DND-41 (cell line): ENCODE results near the gene OTOS.

Experiments used
- ATAC-seq: fragments of 200-7000 bp; cut with Tn5 transposase; 3 replicates; pipeline ENCODE4 v1.9.1; 2021; ENCODE audit warnings: low read depth; ENCODE audit not compliant: insufficient read depth
- DNase-seq: peaks from one replicate; pipeline ENCODE4 v3.0.0-alpha.2; 2020
- H2AFZ ChIP-seq: 2 replicates; pipeline ENCODE4 v1.6.0; 2012; ENCODE audit warnings: low read depth, low read length
- H3K27ac ChIP-seq: 2 replicates; pipeline ENCODE4 v1.5.1; 2012; ENCODE audit warnings: low read length, inconsistent platforms
- H3K27me3 ChIP-seq: fragments of 200-600 bp; sonication (generic); 2 replicates; pipeline ENCODE4 v1.6.0; 2012; ENCODE audit warnings: low read length, mild to moderate bottlenecking, inconsistent platforms; ENCODE audit not compliant: insufficient read depth, poor library complexity
- H3K36me3 ChIP-seq: 2 replicates; pipeline ENCODE4 v1.5.1; 2012; ENCODE audit warnings: low read length, inconsistent platforms; ENCODE audit not compliant: insufficient read depth
- H3K4me1 ChIP-seq: 2 replicates; pipeline ENCODE4 v1.5.1; 2012; ENCODE audit warnings: mild to moderate bottlenecking, low read length; ENCODE audit not compliant: insufficient read depth
- H3K4me2 ChIP-seq: 2 replicates; pipeline ENCODE4 v1.6.0; 2012; ENCODE audit warnings: mild to moderate bottlenecking, moderate library complexity, low read length, inconsistent platforms; ENCODE audit not compliant: insufficient read depth
- H3K4me3 ChIP-seq, 2 experiments: fragments of 200-600 bp in 1 of 2; shearing (Covaris generic) in 1 of 2; 2 replicates each; pipeline ENCODE4 v1.5.1; 2012 to 2016; ENCODE audit warnings: inconsistent platforms in 2 of 2, low read length in 2 of 2, mild to moderate bottlenecking in 2 of 2, low read depth in 1 of 2, moderate library complexity in 1 of 2
- H3K79me2 ChIP-seq: 2 replicates; pipeline ENCODE4 v1.6.0; 2012; ENCODE audit warnings: low read length, inconsistent platforms; ENCODE audit not compliant: insufficient read depth
- H3K9ac ChIP-seq: 2 replicates; pipeline ENCODE4 v1.6.0; 2012; ENCODE audit warnings: low read depth, mild to moderate bottlenecking, inconsistent platforms, low read length, moderate library complexity
- H3K9me3 ChIP-seq: 2 replicates; pipeline ENCODE4 v1.5.1; 2012; ENCODE audit warnings: low read length, moderate library complexity, mild to moderate bottlenecking, inconsistent platforms; ENCODE audit not compliant: insufficient read depth, severe bottlenecking
- H4K20me1 ChIP-seq: 2 replicates; pipeline ENCODE4 v1.6.0; 2012; ENCODE audit warnings: low read length; ENCODE audit not compliant: insufficient read depth
- EZH2 ChIP-seq: IDR thresholded peaks from 3 replicates; pipeline ENCODE4 v1.6.1; 2012; ENCODE audit warnings: borderline replicate concordance, low read depth, mild to moderate bottlenecking, moderate library complexity, low read length, inconsistent platforms; ENCODE audit not compliant: severe bottlenecking
- TF ChIP-seq, protein P1 (sequence below): IDR thresholded peaks from 2 replicates; pipeline ENCODE4 v1.5.1; 2012; ENCODE audit warnings: borderline replicate concordance, low read length, moderate library complexity, mild to moderate bottlenecking; ENCODE audit not compliant: poor library complexity, severe bottlenecking; ENCODE audit errors: extremely low read depth

The OTOS gene

DNA sequence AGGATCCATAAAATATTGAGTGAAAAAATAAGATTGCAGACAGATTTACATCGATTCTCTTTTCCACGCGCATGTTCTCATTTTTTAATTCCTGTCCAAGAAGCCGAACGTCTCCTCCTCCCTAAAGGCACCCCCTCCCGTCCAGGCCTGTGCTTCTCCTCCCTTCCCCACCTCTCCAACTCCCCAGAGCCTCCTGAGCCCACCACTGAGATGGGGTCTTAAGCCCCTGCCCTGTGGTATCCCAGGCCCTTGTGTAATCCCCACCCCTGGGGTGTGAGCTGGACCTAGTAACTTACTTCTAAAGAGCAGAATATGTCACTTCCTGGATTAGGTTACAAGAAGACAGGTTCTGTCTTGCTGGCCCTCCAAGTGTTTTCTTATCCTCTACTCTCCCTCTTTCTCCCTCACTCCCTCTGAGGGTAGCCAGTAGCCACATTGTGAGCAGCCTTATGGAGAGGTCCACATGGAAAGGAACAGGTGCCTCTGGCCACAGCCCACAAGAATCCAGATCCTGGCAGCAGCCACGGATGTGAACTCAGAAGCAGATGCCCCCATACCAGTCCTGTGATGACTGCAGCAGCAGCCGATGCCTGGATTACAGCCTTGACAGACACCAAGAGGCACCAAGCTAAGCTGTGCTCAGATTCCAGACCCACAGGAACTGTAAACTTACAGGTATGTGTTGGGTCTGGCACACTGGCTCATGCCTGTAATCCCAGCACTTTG, 39.6 kb upstream of the OTOS start:
- Histone ChIP-seq H3K9me3 (no peaks in the 10 kb centered on the region), H3K27ac (no peak overlapping the region), H3K4me2 (no peak overlapping the region), H3K79me2 (no peaks in the 10 kb centered on the region), H3K4me3 (no peak overlapping the region), H3K27me3 (peaks cover 25% of the 10 kb centered on the region), H3K4me1 (no peaks in the 10 kb centered on the region), H4K20me1 (no peaks in the 10 kb centered on the region; the same call in 1 of the 2 replicates), H2AFZ (no peak overlapping the region), H3K9ac (no peak overlapping the region), H3K36me3 (no peaks in the 10 kb centered on the region)
- no peak for DNase-seq
- ATAC-seq = no peak
- no peak for TF ChIP-seq EZH2
- TF ChIP-seq, protein P1, sequence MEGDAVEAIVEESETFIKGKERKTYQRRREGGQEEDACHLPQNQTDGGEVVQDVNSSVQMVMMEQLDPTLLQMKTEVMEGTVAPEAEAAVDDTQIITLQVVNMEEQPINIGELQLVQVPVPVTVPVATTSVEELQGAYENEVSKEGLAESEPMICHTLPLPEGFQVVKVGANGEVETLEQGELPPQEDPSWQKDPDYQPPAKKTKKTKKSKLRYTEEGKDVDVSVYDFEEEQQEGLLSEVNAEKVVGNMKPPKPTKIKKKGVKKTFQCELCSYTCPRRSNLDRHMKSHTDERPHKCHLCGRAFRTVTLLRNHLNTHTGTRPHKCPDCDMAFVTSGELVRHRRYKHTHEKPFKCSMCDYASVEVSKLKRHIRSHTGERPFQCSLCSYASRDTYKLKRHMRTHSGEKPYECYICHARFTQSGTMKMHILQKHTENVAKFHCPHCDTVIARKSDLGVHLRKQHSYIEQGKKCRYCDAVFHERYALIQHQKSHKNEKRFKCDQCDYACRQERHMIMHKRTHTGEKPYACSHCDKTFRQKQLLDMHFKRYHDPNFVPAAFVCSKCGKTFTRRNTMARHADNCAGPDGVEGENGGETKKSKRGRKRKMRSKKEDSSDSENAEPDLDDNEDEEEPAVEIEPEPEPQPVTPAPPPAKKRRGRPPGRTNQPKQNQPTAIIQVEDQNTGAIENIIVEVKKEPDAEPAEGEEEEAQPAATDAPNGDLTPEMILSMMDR = no peak

DNA sequence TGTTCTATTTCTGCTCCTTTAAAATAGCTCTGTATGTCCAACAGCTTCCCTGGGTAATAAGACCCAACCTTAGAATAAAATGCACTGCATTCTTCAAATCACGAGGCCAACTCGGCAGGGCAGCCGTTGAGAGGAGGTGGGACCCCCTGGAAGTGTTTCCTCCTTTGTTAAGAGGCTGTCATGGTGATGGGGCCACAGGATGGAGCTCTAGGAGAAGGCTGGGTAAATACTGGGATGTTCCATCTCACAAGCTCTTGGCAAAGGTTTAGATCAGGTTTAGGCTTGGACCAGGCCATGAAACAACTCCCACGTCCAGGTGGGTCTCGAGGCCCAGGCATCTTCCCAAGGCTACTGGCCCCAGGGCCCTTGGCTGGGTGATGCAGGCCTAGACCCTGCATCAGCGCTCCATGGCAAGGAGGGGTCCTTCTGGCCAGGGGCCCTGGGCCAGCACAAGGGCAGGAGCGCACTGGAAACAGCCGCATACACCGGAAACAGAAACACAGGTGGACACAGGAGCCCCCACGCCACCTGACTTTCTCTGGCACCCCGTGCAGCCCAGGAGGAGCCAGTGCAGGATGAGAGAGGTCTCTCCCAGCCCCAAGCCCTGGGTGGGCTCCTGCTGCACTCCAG, 38.8 kb upstream of the OTOS start:
- H3K4me1 ChIP-seq = no peaks in the 10 kb centered on the region
- H3K9me3 ChIP-seq = no peaks in the 10 kb centered on the region
- peaks cover 25% of the 10 kb centered on the region for H3K27me3 ChIP-seq
- no peak overlapping the region for H2AFZ ChIP-seq
- no peaks in the 10 kb centered on the region for H3K79me2 ChIP-seq
- H4K20me1 ChIP-seq = no peaks in the 10 kb centered on the region; the same call in 1 of the 2 replicates
- ATAC-seq (no peak), DNase-seq (no peak)
- H3K9ac ChIP-seq = no peak overlapping the region
- TF ChIP-seq, protein P1 = no peak
- no peak for TF ChIP-seq EZH2
- H3K36me3 ChIP-seq = no peaks in the 10 kb centered on the region
- H3K4me3 ChIP-seq = no peak overlapping the region
- no peak overlapping the region for H3K4me2 ChIP-seq
- no peak overlapping the region for H3K27ac ChIP-seq

GRCh38 chr2:240178564-240178963, 38.1 kb upstream of the OTOS start:
- Histone ChIP-seq H3K36me3 (no peaks in the 10 kb centered on the region), H3K4me3 (no peak overlapping the region), H3K4me2 (no peak overlapping the region), H2AFZ (no peak overlapping the region), H3K9ac (no peak overlapping the region), H4K20me1 (no peaks in the 10 kb centered on the region; the same call in 1 of the 2 replicates), H3K27ac (no peak overlapping the region), H3K9me3 (no peaks in the 10 kb centered on the region), H3K27me3 (peaks cover 29% of the 10 kb centered on the region), H3K4me1 (no peaks in the 10 kb centered on the region), H3K79me2 (no peaks in the 10 kb centered on the region)
- TF ChIP-seq, protein P1 = no peak
- no peak for TF ChIP-seq EZH2
- ATAC-seq = no peak
- DNase-seq = no peak

DNA sequence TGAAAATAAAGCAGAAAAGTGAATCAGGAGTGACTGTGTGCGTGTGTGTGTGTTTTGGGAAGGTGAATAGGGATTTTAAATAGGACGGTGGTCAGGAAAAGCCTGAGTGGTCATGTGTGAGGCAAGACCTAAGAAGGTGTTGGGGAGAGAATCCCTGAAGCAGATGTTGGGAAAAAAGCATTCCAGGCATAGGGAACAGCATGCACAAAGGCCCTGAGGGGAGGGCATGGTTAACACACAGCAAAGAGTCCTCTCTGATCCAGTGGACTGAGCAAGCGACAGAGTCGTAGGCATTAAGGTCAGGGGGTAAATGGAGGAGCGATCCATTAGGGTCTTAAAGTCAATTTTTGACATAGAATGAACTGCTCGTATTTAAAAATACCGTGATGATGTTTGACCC, 34.0 kb upstream of the OTOS start:
- Histone ChIP-seq H3K36me3 (no peaks in the 10 kb centered on the region), H2AFZ (no peak overlapping the region), H3K9me3 (no peaks in the 10 kb centered on the region), H3K4me3 (no peak overlapping the region), H3K79me2 (no peaks in the 10 kb centered on the region), H3K4me1 (no peaks in the 10 kb centered on the region), H4K20me1 (peaks cover 2% of the 10 kb centered on the region; the same call in 1 of the 2 replicates), H3K4me2 (no peak overlapping the region), H3K27ac (no peak overlapping the region), H3K27me3 (peaks cover 22% of the 10 kb centered on the region), H3K9ac (no peak overlapping the region)
- ATAC-seq (no peak), DNase-seq (no peak)
- TF ChIP-seq, protein P1 = no peak
- TF ChIP-seq EZH2 = no peak
